Endothelial cell of umbilical vein (primary cell): ENCODE data around the gene ZNF831.

ENCODE experiments used
- POLR2AphosphoS5 ChIP-seq: IDR thresholded peaks from 2 replicates; pipeline ENCODE4 v1.6.1; 2012; ENCODE audit warnings: low read depth, mild to moderate bottlenecking, control low read depth, low read length, moderate library complexity; ENCODE audit not compliant: insufficient read depth
- TF ChIP-seq, protein P1 (sequence below), 2 donors: IDR thresholded peaks; 1 replicate in 1 of 2; 2 replicates in 1 of 2; pipeline ENCODE4 v1.5.1; 2011; ENCODE audit warnings: low read length in 2 of 2, mild to moderate bottlenecking in 2 of 2, moderate library complexity in 2 of 2, control low read depth in 1 of 2, inconsistent platforms in 1 of 2, low read depth in 1 of 2; ENCODE audit not compliant: insufficient read depth in 1 of 2; ENCODE audit errors: extremely low read depth in 1 of 2

DNA sequence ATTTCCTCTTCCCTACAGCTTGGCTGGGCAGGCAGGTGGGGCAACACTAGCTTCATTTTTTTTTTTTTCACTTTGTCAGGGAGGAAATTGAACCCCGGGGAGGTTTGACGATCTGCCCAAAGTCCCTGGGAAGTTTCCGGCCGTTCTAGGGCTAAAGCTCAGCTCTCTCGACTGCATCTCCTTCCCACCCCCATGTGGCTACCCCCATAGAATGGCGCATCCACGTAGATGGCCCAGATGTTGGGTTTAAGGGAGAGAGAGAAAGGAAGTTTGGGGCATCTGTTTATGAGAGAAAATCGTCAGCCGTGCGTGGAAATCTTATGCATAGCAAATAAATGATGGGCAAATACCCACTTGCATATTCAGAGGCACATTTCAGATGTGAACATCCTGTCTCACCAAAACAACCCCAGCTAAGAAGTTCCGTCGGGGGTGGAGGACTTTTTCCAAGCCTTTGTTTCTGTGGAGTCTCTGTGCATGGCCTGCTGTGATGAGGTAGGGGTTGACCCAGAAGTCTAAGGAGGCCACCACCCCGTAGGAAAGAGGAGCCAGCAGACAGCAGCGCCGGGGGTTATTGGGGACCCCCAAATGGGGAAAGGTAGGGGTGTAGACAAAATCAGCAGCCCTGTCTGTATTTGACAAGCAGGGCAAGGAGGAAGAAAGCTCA, 40.5 kb upstream of the ZNF831 start:
- TF ChIP-seq, protein P1, sequence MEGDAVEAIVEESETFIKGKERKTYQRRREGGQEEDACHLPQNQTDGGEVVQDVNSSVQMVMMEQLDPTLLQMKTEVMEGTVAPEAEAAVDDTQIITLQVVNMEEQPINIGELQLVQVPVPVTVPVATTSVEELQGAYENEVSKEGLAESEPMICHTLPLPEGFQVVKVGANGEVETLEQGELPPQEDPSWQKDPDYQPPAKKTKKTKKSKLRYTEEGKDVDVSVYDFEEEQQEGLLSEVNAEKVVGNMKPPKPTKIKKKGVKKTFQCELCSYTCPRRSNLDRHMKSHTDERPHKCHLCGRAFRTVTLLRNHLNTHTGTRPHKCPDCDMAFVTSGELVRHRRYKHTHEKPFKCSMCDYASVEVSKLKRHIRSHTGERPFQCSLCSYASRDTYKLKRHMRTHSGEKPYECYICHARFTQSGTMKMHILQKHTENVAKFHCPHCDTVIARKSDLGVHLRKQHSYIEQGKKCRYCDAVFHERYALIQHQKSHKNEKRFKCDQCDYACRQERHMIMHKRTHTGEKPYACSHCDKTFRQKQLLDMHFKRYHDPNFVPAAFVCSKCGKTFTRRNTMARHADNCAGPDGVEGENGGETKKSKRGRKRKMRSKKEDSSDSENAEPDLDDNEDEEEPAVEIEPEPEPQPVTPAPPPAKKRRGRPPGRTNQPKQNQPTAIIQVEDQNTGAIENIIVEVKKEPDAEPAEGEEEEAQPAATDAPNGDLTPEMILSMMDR (IDR thresholded peaks at IDR 0.05; ENCODE audit: extremely low read depth in 1 of 2, insufficient read depth in 1 of 2, low read depth in 1 of 2, low read length in 2 of 2): no peak
- TF ChIP-seq POLR2AphosphoS5: no peak
